Measurements from ENCODE around the gene XPNPEP2.

DNA sequence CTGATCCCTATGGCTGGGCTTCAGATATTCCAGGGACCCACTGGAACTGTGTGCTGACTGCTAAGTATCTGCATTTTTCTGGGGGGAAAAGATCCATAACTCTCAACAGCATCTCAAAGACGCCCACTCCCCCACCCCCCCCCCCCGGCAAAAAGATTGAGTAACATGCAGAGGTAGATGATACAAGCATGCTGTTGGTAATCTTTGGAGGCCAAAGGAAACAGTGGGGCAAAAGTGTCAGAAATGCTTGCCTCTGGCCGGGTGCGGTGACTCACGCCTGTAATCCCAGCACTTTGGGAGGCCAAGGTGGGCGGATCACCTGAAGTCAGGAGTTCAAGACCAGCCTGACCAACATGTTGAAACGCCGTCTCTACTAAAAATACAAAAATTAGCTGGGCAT lies 12.2 kb downstream of the XPNPEP2 start:
- no peak for TF ChIP-seq POLR2AphosphoS5 (IDR thresholded peaks at IDR 0.05; ENCODE audit: low read depth, low read length)
- no peak for TF ChIP-seq POLR2A (IDR thresholded peaks at IDR 0.05; ENCODE audit: low read depth, low read length)
- no peak for TF ChIP-seq POU2F2 (IDR thresholded peaks at IDR 0.05; ENCODE audit: low read depth, low read length)
- TF ChIP-seq PAX5 (IDR thresholded peaks at IDR 0.05; ENCODE audit: insufficient read depth, low read length, severe bottlenecking) = no peak
